HL-60 (cell line): ENCODE results near the gene WDR3.

Source experiments
- POLR2AphosphoS5 ChIP-seq: IDR thresholded peaks from 2 replicates; pipeline ENCODE4 v1.6.1; 2012; ENCODE audit warnings: low read depth
- TF ChIP-seq, protein P1 (sequence below): IDR thresholded peaks from one replicate; pipeline ENCODE4 v1.5.1; 2011; ENCODE audit warnings: low read length, control low read depth, inconsistent platforms; ENCODE audit not compliant: insufficient read depth
- TF ChIP-seq, protein P2 (sequence below): IDR thresholded peaks from 2 replicates; pipeline ENCODE4 v1.6.1; 2012; ENCODE audit warnings: low read depth; ENCODE audit not compliant: insufficient replicate concordance

DNA sequence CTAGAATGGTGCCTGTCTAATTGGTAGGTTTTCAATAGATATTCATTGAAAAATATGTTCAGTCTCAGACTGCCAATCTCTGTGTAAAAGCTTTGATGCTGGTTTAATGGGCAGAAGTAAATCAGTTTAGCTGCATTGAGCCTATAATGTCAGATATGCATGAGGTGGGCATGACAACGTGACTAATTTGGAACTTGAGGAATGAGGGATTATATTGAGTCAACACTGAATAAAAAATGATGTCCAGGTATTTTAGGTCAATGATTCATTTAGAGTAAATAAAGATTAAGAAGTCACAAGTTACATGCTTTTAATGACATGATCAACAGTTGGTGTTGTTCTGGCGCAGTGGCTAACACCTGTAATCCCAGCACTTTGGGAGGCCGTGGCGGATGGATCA lies 3.0 kb downstream of the WDR3 start:
- TF ChIP-seq, protein P1, sequence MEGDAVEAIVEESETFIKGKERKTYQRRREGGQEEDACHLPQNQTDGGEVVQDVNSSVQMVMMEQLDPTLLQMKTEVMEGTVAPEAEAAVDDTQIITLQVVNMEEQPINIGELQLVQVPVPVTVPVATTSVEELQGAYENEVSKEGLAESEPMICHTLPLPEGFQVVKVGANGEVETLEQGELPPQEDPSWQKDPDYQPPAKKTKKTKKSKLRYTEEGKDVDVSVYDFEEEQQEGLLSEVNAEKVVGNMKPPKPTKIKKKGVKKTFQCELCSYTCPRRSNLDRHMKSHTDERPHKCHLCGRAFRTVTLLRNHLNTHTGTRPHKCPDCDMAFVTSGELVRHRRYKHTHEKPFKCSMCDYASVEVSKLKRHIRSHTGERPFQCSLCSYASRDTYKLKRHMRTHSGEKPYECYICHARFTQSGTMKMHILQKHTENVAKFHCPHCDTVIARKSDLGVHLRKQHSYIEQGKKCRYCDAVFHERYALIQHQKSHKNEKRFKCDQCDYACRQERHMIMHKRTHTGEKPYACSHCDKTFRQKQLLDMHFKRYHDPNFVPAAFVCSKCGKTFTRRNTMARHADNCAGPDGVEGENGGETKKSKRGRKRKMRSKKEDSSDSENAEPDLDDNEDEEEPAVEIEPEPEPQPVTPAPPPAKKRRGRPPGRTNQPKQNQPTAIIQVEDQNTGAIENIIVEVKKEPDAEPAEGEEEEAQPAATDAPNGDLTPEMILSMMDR = no peak
- TF ChIP-seq POLR2AphosphoS5 = no peak
- TF ChIP-seq, protein P2, sequence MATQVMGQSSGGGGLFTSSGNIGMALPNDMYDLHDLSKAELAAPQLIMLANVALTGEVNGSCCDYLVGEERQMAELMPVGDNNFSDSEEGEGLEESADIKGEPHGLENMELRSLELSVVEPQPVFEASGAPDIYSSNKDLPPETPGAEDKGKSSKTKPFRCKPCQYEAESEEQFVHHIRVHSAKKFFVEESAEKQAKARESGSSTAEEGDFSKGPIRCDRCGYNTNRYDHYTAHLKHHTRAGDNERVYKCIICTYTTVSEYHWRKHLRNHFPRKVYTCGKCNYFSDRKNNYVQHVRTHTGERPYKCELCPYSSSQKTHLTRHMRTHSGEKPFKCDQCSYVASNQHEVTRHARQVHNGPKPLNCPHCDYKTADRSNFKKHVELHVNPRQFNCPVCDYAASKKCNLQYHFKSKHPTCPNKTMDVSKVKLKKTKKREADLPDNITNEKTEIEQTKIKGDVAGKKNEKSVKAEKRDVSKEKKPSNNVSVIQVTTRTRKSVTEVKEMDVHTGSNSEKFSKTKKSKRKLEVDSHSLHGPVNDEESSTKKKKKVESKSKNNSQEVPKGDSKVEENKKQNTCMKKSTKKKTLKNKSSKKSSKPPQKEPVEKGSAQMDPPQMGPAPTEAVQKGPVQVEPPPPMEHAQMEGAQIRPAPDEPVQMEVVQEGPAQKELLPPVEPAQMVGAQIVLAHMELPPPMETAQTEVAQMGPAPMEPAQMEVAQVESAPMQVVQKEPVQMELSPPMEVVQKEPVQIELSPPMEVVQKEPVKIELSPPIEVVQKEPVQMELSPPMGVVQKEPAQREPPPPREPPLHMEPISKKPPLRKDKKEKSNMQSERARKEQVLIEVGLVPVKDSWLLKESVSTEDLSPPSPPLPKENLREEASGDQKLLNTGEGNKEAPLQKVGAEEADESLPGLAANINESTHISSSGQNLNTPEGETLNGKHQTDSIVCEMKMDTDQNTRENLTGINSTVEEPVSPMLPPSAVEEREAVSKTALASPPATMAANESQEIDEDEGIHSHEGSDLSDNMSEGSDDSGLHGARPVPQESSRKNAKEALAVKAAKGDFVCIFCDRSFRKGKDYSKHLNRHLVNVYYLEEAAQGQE = no peak
